Upper lobe of left lung (tissue), 4 donors: ENCODE measurements around the gene ZDHHC11B.

ENCODE experiments used
- CTCF ChIP-seq, 6 experiments: fragments of 450-650 bp in 4 of 6; fragments of 200-600 bp in 2 of 6; sonication (generic) in 2 of 6; IDR thresholded peaks; one replicate each; pipeline ENCODE4 v1.5.1; 2016 to 2019; ENCODE audit warnings: antibody characterized with exemption in 6 of 6
- EP300 ChIP-seq, 4 donors: sonication (generic); formaldehyde crosslinking; IDR thresholded peaks; one replicate each; pipeline ENCODE4 v1.5.1; 2017; ENCODE audit warnings: antibody characterized with exemption in 4 of 4, control low read depth in 2 of 4
- POLR2A ChIP-seq, 4 donors: fragments of 450-650 bp; IDR thresholded peaks; one replicate each; pipeline ENCODE4 v1.5.1; 2016 to 2017; ENCODE audit warnings: antibody characterized with exemption in 4 of 4, mild to moderate bottlenecking in 2 of 4
- POLR2AphosphoS5 ChIP-seq, 2 donors: sonication (generic); formaldehyde crosslinking; IDR thresholded peaks; one replicate each; pipeline ENCODE4 v1.5.1; 2017; ENCODE audit warnings: antibody characterized with exemption in 2 of 2

GRCh38 chr5:777756-778161, 6.8 kb downstream of the ZDHHC11B start:
- TF ChIP-seq EP300 (IDR thresholded peaks at IDR 0.05), result no peak
- no peak for TF ChIP-seq POLR2A (IDR thresholded peaks at IDR 0.05)
- no peak for TF ChIP-seq CTCF (IDR thresholded peaks at IDR 0.05)
- no peak for TF ChIP-seq POLR2AphosphoS5 (IDR thresholded peaks at IDR 0.05)
